Measurements from ENCODE around the gene PARP12. TPM values are rescaled to one million over a fixed set of nuclear protein-coding genes. Genes with fewer than 3 reads are reported as not detected.

Gene PARP12
- total and polyA plus RNA-seq, 9 of the 15 experiments (the other 6 are each of a cell fraction or from before 2014, with no cell fraction given) = 4.6 to 40.4 (median 23.5) TPM

DNA sequence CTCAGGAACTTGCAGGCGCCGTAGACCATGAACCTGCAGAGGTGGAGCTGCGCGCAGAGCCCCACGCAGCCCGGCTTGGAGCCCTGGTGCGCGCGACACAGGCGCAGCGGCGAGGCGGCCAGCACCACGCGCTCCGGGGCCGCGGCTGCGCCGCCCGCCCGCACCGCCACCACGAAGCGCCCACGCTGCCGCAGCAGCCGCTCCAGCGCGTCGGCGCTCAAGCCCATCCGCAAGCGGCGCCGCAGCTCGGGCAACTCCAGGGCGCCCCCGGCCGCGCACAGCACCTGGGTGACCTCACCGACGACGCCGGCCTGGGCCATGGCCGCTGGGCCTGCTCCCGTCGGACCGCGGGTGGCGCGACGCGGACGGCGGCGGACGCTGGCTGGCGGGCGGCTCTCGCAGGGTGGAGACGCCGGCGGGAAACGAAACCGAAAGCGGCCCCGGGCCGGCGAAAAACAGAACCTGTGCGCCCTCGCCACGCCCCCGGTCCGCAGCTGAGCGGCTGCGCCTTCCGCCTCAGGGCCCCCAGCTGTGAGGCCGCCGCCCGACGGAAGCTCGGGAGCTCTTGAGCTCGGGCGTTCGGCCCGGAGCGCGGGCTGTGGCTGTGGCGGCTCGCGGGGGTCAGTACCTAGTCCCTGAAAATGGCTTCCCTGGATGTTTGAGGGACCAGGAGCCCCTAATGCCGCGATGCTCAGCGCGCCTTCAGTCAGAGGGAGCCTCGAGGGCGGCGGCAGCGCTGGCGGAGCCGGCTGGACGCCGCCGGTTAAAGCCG lies at the start of gene PARP12 (continued):
- TF ChIP-seq ZNF124 (CRISPR knock-in tag; IDR thresholded peaks at IDR 0.05) (no peak), MECOM (CRISPR knock-in tag; IDR thresholded peaks at IDR 0.05) (no peak), ZNF696 (CRISPR knock-in tag; conservative IDR thresholded peaks at IDR 0.05) (no peak), ZNF324 (CRISPR knock-in tag; IDR thresholded peaks at IDR 0.05) (no peak), MTA1 (IDR thresholded peaks at IDR 0.05; ENCODE audit: borderline replicate concordance) (no peak)
- TF ChIP-seq, protein P1, sequence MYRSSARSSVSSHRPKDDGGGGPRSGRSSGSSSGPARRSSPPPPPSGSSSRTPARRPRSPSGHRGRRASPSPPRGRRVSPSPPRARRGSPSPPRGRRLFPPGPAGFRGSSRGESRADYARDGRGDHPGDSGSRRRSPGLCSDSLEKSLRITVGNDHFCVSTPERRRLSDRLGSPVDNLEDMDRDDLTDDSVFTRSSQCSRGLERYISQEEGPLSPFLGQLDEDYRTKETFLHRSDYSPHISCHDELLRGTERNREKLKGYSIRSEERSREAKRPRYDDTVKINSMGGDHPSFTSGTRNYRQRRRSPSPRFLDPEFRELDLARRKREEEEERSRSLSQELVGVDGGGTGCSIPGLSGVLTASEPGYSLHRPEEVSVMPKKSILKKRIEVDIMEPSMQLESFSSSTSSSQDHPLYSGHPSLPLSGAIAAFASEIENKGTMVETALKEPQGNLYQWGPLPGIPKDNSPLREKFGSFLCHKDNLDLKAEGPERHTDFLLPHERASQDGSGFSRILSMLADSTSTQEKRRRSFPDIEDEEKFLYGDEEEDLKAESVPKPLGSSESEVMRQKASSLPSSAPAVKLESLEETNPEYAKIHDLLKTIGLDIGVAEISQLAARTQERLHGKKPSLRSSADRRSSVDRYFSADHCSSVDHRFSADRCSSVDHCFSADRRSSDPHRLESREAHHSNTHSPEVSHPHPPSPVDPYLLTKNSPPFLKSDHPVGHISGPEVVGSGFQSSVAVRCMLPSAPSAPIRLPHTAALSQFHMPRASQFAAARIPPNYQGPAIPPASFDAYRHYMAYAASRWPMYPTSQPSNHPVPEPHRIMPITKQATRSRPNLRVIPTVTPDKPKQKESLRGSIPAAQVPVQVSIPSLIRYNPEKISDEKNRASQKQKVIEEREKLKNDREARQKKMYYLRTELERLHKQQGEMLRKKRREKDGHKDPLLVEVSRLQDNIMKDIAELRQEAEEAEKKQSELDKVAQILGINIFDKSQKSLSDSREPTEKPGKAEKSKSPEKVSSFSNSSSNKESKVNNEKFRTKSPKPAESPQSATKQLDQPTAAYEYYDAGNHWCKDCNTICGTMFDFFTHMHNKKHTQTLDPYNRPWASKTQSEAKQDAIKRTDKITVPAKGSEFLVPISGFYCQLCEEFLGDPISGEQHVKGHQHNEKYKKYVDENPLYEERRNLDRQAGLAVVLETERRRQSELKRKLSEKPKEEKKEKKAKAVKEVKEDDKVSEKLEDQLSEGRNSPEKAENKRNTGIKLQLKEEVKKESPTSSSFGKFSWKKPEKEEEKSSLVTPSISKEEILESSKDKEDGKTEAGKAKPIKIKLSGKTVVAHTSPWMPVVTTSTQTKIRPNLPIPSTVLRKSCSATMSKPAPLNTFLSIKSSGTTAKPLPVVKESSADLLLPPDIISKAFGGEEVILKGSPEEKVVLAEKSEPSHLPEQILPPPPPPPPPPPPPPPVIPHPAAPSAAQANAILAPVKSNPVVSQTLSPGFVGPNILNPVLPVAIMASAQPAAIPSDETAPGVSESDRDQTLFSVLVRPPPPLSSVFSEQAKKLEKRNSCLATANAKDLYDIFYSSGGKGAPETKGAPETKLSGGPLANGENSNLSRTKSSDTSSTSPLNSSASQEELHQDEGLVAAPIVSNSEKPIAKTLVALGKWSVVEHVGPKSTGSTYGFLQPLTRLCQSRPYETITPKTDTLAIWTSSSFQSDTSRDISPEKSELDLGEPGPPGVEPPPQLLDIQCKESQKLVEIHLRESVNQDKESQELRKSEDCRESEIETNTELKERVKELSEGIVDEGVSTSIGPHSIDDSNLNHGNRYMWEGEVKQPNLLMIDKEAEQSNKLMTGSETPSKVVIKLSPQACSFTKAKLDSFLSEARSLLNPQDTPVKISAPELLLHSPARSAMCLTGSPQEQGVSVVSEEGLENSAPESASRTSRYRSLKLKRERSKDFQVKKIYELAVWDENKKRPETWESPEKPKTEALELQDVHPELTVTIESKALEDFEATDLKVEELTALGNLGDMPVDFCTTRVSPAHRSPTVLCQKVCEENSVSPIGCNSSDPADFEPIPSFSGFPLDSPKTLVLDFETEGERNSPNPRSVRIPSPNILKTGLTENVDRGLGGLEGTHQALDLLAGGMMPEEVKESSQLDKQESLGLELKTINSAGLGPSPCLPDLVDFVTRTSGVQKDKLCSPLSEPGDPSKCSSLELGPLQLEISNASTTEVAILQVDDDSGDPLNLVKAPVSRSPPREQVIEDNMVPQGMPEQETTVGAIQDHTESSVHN (IDR thresholded peaks at IDR 0.05; ENCODE audit: borderline replicate concordance in 1 of 2, low read depth in 1 of 2) = peak in 1 of 2 experiments; percentile 91; a peak in 2 of 4 replicates
- TF ChIP-seq, protein P2, sequence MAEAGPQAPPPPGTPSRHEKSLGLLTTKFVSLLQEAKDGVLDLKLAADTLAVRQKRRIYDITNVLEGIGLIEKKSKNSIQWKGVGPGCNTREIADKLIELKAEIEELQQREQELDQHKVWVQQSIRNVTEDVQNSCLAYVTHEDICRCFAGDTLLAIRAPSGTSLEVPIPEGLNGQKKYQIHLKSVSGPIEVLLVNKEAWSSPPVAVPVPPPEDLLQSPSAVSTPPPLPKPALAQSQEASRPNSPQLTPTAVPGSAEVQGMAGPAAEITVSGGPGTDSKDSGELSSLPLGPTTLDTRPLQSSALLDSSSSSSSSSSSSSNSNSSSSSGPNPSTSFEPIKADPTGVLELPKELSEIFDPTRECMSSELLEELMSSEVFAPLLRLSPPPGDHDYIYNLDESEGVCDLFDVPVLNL (CRISPR knock-in tag; IDR thresholded peaks at IDR 0.05; ENCODE audit: low read depth) = no peak
- TF ChIP-seq, protein P3, sequence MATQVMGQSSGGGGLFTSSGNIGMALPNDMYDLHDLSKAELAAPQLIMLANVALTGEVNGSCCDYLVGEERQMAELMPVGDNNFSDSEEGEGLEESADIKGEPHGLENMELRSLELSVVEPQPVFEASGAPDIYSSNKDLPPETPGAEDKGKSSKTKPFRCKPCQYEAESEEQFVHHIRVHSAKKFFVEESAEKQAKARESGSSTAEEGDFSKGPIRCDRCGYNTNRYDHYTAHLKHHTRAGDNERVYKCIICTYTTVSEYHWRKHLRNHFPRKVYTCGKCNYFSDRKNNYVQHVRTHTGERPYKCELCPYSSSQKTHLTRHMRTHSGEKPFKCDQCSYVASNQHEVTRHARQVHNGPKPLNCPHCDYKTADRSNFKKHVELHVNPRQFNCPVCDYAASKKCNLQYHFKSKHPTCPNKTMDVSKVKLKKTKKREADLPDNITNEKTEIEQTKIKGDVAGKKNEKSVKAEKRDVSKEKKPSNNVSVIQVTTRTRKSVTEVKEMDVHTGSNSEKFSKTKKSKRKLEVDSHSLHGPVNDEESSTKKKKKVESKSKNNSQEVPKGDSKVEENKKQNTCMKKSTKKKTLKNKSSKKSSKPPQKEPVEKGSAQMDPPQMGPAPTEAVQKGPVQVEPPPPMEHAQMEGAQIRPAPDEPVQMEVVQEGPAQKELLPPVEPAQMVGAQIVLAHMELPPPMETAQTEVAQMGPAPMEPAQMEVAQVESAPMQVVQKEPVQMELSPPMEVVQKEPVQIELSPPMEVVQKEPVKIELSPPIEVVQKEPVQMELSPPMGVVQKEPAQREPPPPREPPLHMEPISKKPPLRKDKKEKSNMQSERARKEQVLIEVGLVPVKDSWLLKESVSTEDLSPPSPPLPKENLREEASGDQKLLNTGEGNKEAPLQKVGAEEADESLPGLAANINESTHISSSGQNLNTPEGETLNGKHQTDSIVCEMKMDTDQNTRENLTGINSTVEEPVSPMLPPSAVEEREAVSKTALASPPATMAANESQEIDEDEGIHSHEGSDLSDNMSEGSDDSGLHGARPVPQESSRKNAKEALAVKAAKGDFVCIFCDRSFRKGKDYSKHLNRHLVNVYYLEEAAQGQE (IDR thresholded peaks at IDR 0.05; ENCODE audit: borderline replicate concordance) = peak; percentile 97
- TF ChIP-seq, protein P3 (CRISPR knock-in tag; IDR thresholded peaks at IDR 0.05; ENCODE audit: low read depth) = 0 out of 2 replicates have a peak, but pooled peaks have one; percentile 35

Data from K562 (cell line).